ENCODE results near the gene STC2. TPM values are rescaled to one million over a fixed set of nuclear protein-coding genes. Genes with fewer than 3 reads are reported as not detected.

STC2 gene
- total and polyA plus RNA-seq, 10 of the 15 experiments (the other 5 are each of a cell fraction or from before 2014, with no cell fraction given): 0.05 to 4.8 (median 2.0) TPM

DNA sequence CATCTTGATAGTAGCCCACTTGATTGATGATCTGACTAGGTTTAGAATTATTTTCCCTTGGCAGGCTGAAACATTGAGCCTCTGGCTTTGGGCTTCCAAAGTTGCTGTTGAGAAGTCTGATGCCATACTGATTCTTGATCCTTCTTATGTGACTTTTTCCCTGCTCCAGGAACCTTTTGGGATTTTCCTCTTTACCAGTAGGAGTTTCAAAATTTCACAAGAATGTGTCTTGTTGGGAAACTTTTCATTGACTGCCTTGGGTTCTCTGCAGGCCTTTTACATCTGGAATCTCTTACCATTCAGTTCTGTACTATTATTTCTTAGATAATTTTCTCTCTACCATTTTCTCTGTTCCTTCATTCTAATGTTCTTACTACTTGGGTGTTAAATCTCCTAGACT, 20.0 kb downstream of the STC2 start:
- H3K4me1 ChIP-seq (ENCODE audit: control insufficient read depth, insufficient read depth, low read length): no peaks in the 10 kb centered on the region
- H3K4me2 ChIP-seq (ENCODE audit: control insufficient read depth, insufficient read depth): no peak overlapping the region
- H3K9me3 ChIP-seq (replicated peaks; ENCODE audit: control insufficient read depth, insufficient read depth, low read length): peaks cover 6% of the 10 kb centered on the region; the same call in 1 of the 3 replicates
- H3K9ac ChIP-seq (ENCODE audit: control insufficient read depth, insufficient read depth, low read length): no peak overlapping the region
- H3K4me3 ChIP-seq: no peak overlapping the region
- H2AFZ ChIP-seq (ENCODE audit: control insufficient read depth, low read depth, low read length): no peak overlapping the region
- intact Hi-C loops (cut with micrococcal nuclease; ENCODE audit: unreplicated experiment): no loop called here
- ChIA-PET POLR2A (no interaction called here), SMC1A (ENCODE audit: uncharacterized antibody, unreplicated experiment) (no interaction called here), RAD21 (ENCODE audit: unreplicated experiment) (no interaction called here), CTCF (no interaction called here)
- FAIRE-seq (no peak), DNase-seq (ENCODE audit: low read depth, low spot score) (no peak), ATAC-seq (no peak)
- H3K79me2 ChIP-seq (ENCODE audit: control insufficient read depth, insufficient read depth, low read length): no peaks in the 10 kb centered on the region
- H3K27ac ChIP-seq (ENCODE audit: control insufficient read depth, insufficient read depth): no peak overlapping the region
- peaks cover 0 to 3% of the 10 kb centered on the region in 2 experiments; a peak in 3 of 4 replicates for H3K27me3 ChIP-seq (replicated peaks in 1 of 2; ENCODE audit: control insufficient read depth in 2 of 2, insufficient read depth in 2 of 2, low read length in 1 of 2)
- no peaks in the 10 kb centered on the region for H4K20me1 ChIP-seq (ENCODE audit: control insufficient read depth, insufficient read depth)
- no TSS peak for BruUV-seq (replicated peaks)
- TF ChIP-seq, protein P1, sequence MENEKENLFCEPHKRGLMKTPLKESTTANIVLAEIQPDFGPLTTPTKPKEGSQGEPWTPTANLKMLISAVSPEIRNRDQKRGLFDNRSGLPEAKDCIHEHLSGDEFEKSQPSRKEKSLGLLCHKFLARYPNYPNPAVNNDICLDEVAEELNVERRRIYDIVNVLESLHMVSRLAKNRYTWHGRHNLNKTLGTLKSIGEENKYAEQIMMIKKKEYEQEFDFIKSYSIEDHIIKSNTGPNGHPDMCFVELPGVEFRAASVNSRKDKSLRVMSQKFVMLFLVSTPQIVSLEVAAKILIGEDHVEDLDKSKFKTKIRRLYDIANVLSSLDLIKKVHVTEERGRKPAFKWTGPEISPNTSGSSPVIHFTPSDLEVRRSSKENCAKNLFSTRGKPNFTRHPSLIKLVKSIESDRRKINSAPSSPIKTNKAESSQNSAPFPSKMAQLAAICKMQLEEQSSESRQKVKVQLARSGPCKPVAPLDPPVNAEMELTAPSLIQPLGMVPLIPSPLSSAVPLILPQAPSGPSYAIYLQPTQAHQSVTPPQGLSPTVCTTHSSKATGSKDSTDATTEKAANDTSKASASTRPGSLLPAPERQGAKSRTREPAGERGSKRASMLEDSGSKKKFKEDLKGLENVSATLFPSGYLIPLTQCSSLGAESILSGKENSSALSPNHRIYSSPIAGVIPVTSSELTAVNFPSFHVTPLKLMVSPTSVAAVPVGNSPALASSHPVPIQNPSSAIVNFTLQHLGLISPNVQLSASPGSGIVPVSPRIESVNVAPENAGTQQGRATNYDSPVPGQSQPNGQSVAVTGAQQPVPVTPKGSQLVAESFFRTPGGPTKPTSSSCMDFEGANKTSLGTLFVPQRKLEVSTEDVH (IDR thresholded peaks at IDR 0.05; ENCODE audit: low read depth, partially characterized antibody): no peak
- TF ChIP-seq NFYB (IDR thresholded peaks at IDR 0.05; ENCODE audit: insufficient read depth, low read depth, low read length) (no peak), EGR1 (IDR thresholded peaks at IDR 0.05; ENCODE audit: borderline replicate concordance in 1 of 2, low read depth in 2 of 2, low read length in 2 of 2) (no peak)
- TF ChIP-seq, protein P2, sequence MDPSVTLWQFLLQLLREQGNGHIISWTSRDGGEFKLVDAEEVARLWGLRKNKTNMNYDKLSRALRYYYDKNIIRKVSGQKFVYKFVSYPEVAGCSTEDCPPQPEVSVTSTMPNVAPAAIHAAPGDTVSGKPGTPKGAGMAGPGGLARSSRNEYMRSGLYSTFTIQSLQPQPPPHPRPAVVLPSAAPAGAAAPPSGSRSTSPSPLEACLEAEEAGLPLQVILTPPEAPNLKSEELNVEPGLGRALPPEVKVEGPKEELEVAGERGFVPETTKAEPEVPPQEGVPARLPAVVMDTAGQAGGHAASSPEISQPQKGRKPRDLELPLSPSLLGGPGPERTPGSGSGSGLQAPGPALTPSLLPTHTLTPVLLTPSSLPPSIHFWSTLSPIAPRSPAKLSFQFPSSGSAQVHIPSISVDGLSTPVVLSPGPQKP (IDR thresholded peaks at IDR 0.05; ENCODE audit: low read depth, low read length): no peak
- H3K36me3 ChIP-seq (ENCODE audit: control insufficient read depth in 2 of 2, insufficient read depth in 2 of 2, low read length in 1 of 2): no peaks in the 10 kb centered on the region
- in situ Hi-C loops (cut with MboI): no loop called here

All from GM12878 (cell line).